BE2C (cell line): ENCODE results near the gene EFHD1.

Experiments used
- DNase-seq: peaks from one replicate; pipeline ENCODE4 v3.0.0-alpha.2; 2020
- H3K27me3 ChIP-seq: fragments of 250-450 bp; sonication (Bioruptor Pico); 2 replicates; pipeline ENCODE4 v1.5.1; 2020; ENCODE audit warnings: mild to moderate bottlenecking
- H3K36me3 ChIP-seq: fragments of 250-450 bp; sonication (Bioruptor Pico); 2 replicates; pipeline ENCODE4 v1.5.1; 2020; ENCODE audit warnings: mild to moderate bottlenecking
- H3K4me1 ChIP-seq: fragments of 250-450 bp; sonication (Bioruptor Pico); 2 replicates; pipeline ENCODE4 v1.5.1; 2020
- H3K4me3 ChIP-seq: 2 replicates; pipeline ENCODE4 v1.5.1; 2011; ENCODE audit warnings: low read depth, low read length
- H3K9me3 ChIP-seq: fragments of 250-450 bp; sonication (Bioruptor Pico); 2 replicates; pipeline ENCODE4 v1.5.1; 2020
- CTCF ChIP-seq: IDR thresholded peaks from 2 replicates; pipeline ENCODE4 v1.5.1; 2012; ENCODE audit warnings: mild to moderate bottlenecking, low read depth, low read length

EFHD1 gene

GRCh38 chr2:232611061-232611460 lies 22.3 kb upstream of the EFHD1 start:
- TF ChIP-seq CTCF, result no peak
- Histone ChIP-seq H3K4me1 (no peaks in the 10 kb centered on the region), H3K9me3 (no peaks in the 10 kb centered on the region), H3K27me3 (no peaks in the 10 kb centered on the region), H3K36me3 (no peaks in the 10 kb centered on the region), H3K4me3 (no peak overlapping the region)
- no peak for DNase-seq

GRCh38 chr2:232611559-232612218 lies 21.7 kb upstream of the EFHD1 start:
- H3K27me3 ChIP-seq, result no peaks in the 10 kb centered on the region
- TF ChIP-seq CTCF, result peak; percentile 87
- no peaks in the 10 kb centered on the region for H3K4me1 ChIP-seq
- no peaks in the 10 kb centered on the region for H3K36me3 ChIP-seq
- peak; percentile 71 for DNase-seq
- no peaks in the 10 kb centered on the region for H3K9me3 ChIP-seq
- no peak overlapping the region for H3K4me3 ChIP-seq

- no peaks in the 10 kb centered on the region for H3K4me1 ChIP-seq
- no peaks in the 10 kb centered on the region for H3K27me3 ChIP-seq
- TF ChIP-seq CTCF, result no peak
- H3K36me3 ChIP-seq, result no peaks in the 10 kb centered on the region
- no peak overlapping the region for H3K4me3 ChIP-seq
- H3K9me3 ChIP-seq, result no peaks in the 10 kb centered on the region
- DNase-seq, result no peak
Measured at GRCh38 chr2:232613538-232614134, 19.8 kb upstream of the EFHD1 start.

GRCh38 chr2:232615339-232615738 lies 18.1 kb upstream of the EFHD1 start:
- H3K36me3 ChIP-seq, result no peaks in the 10 kb centered on the region
- no peaks in the 10 kb centered on the region for H3K27me3 ChIP-seq
- no peaks in the 10 kb centered on the region for H3K9me3 ChIP-seq
- H3K4me1 ChIP-seq, result no peaks in the 10 kb centered on the region
- DNase-seq, result no peak
- H3K4me3 ChIP-seq, result no peak overlapping the region
- no peak for TF ChIP-seq CTCF

- H3K4me1 ChIP-seq, result no peaks in the 10 kb centered on the region
- H3K36me3 ChIP-seq, result no peaks in the 10 kb centered on the region
- no peaks in the 10 kb centered on the region for H3K27me3 ChIP-seq
- TF ChIP-seq CTCF, result no peak
- H3K9me3 ChIP-seq, result no peaks in the 10 kb centered on the region
- no peak overlapping the region for H3K4me3 ChIP-seq
- DNase-seq, result no peak
Measured at GRCh38 chr2:232621186-232621585, 12.2 kb upstream of the EFHD1 start.

GRCh38 chr2:232622563-232622962 lies 10.8 kb upstream of the EFHD1 start:
- H3K9me3 ChIP-seq, result no peaks in the 10 kb centered on the region
- TF ChIP-seq CTCF, result no peak
- no peaks in the 10 kb centered on the region for H3K36me3 ChIP-seq
- H3K27me3 ChIP-seq, result no peaks in the 10 kb centered on the region
- no peak for DNase-seq
- H3K4me3 ChIP-seq, result no peak overlapping the region
- no peaks in the 10 kb centered on the region for H3K4me1 ChIP-seq
